Peyer's patch (tissue), 4 donors: ENCODE data around the gene AAGAB.

Experiments used
- CTCF ChIP-seq, 6 experiments: fragments of 450-650 bp in 4 of 6; fragments of 200-600 bp in 2 of 6; sonication (generic) in 1 of 6; IDR thresholded peaks; one replicate each; pipeline ENCODE4 v1.5.1; 2017 to 2019; ENCODE audit warnings: antibody characterized with exemption in 6 of 6, mild to moderate bottlenecking in 3 of 6, moderate library complexity in 1 of 6
- POLR2A ChIP-seq, 2 donors: fragments of 450-650 bp; IDR thresholded peaks; one replicate each; pipeline ENCODE4 v1.5.1; 2017; ENCODE audit warnings: antibody characterized with exemption in 2 of 2, mild to moderate bottlenecking in 2 of 2, moderate library complexity in 2 of 2

GRCh38 chr15:67242708-67243111 lies 11.8 kb downstream of the AAGAB start:
- TF ChIP-seq POLR2A (IDR thresholded peaks at IDR 0.05): no peak
- TF ChIP-seq CTCF (IDR thresholded peaks at IDR 0.05): no peak
